WTC11 (cell line): ENCODE data around the gene NELL2.

ENCODE experiments used
- FOXK1 ChIP-seq: sonication (generic); formaldehyde crosslinking; IDR thresholded peaks from 2 replicates; pipeline ENCODE4 v1.8.0; 2022; ENCODE audit warnings: mild to moderate bottlenecking, moderate library complexity, missing genetic modification reagents
- NR2C2 ChIP-seq: sonication (generic); formaldehyde crosslinking; IDR thresholded peaks from 2 replicates; pipeline ENCODE4 v1.8.0; 2022; ENCODE audit warnings: mild to moderate bottlenecking, missing genetic modification reagents
- RELA ChIP-seq: sonication (generic); formaldehyde crosslinking; IDR thresholded peaks from 2 replicates; pipeline ENCODE4 v1.8.1; 2022; ENCODE audit warnings: missing genetic modification reagents, mild to moderate bottlenecking, borderline replicate concordance
- TCF7 ChIP-seq: sonication (generic); formaldehyde crosslinking; IDR thresholded peaks from 2 replicates; pipeline ENCODE4 v1.8.0; 2022; ENCODE audit warnings: mild to moderate bottlenecking, low read depth, missing genetic modification reagents, moderate library complexity
- TEAD1 ChIP-seq: sonication (generic); formaldehyde crosslinking; IDR thresholded peaks from 2 replicates; pipeline ENCODE4 v1.8.0; 2022; ENCODE audit warnings: mild to moderate bottlenecking, missing genetic modification reagents
- ZNF138 ChIP-seq: sonication (generic); formaldehyde crosslinking; conservative IDR thresholded peaks from 2 replicates; pipeline ENCODE4 v1.8.1; 2022; ENCODE audit warnings: mild to moderate bottlenecking, moderate library complexity, missing genetic modification reagents
- TF ChIP-seq, protein P1 (sequence below): sonication (generic); formaldehyde crosslinking; IDR thresholded peaks from 2 replicates; pipeline ENCODE4 v1.8.1; 2023; ENCODE audit warnings: mild to moderate bottlenecking, missing genetic modification reagents, moderate library complexity
- TF ChIP-seq, protein P2 (sequence below): fragments of 200-600 bp; IDR thresholded peaks from 2 replicates; pipeline ENCODE4 v1.8.0; 2022; ENCODE audit warnings: antibody characterized with exemption
- TF ChIP-seq, protein P3 (sequence below): sonication (generic); formaldehyde crosslinking; IDR thresholded peaks from 2 replicates; pipeline ENCODE4 v1.8.1; 2022; ENCODE audit warnings: missing genetic modification reagents, borderline replicate concordance
- TF ChIP-seq, protein P4 (sequence below): sonication (generic); formaldehyde crosslinking; IDR thresholded peaks from 2 replicates; pipeline ENCODE4 v1.8.0; 2022; ENCODE audit warnings: mild to moderate bottlenecking, missing genetic modification reagents
- TF ChIP-seq, protein P5 (sequence below): sonication (generic); formaldehyde crosslinking; IDR thresholded peaks from 2 replicates; pipeline ENCODE4 v1.8.0; 2022; ENCODE audit warnings: mild to moderate bottlenecking, missing genetic modification reagents

DNA sequence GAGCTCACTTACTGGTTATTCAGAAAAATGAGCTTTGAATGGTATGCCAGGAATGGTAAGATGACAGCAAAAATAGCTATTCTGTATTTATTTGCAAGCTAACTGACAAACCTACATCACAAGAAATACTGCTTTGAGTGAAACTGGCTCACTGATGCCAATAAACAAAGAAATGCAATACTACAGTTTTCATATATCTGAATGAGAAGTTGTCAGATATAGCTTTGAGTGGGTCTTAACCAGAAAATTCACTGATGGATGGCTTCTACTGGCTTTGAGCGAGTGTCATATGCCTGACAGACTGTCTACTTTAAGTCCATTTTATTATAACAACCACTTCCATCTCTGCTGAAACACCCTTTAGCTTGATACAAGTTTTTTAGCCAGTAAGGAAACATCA is 330.1 kb downstream of the NELL2 start:
- TF ChIP-seq NR2C2 (no peak), TEAD1 (CRISPR knock-in tag) (no peak), TCF7 (CRISPR knock-in tag) (no peak), ZNF138 (CRISPR knock-in tag) (no peak), FOXK1 (no peak), RELA (CRISPR knock-in tag) (no peak)
- TF ChIP-seq, protein P1, sequence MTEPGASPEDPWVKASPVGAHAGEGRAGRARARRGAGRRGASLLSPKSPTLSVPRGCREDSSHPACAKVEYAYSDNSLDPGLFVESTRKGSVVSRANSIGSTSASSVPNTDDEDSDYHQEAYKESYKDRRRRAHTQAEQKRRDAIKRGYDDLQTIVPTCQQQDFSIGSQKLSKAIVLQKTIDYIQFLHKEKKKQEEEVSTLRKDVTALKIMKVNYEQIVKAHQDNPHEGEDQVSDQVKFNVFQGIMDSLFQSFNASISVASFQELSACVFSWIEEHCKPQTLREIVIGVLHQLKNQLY = no peak
- TF ChIP-seq, protein P2, sequence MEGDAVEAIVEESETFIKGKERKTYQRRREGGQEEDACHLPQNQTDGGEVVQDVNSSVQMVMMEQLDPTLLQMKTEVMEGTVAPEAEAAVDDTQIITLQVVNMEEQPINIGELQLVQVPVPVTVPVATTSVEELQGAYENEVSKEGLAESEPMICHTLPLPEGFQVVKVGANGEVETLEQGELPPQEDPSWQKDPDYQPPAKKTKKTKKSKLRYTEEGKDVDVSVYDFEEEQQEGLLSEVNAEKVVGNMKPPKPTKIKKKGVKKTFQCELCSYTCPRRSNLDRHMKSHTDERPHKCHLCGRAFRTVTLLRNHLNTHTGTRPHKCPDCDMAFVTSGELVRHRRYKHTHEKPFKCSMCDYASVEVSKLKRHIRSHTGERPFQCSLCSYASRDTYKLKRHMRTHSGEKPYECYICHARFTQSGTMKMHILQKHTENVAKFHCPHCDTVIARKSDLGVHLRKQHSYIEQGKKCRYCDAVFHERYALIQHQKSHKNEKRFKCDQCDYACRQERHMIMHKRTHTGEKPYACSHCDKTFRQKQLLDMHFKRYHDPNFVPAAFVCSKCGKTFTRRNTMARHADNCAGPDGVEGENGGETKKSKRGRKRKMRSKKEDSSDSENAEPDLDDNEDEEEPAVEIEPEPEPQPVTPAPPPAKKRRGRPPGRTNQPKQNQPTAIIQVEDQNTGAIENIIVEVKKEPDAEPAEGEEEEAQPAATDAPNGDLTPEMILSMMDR = no peak
- TF ChIP-seq, protein P3, sequence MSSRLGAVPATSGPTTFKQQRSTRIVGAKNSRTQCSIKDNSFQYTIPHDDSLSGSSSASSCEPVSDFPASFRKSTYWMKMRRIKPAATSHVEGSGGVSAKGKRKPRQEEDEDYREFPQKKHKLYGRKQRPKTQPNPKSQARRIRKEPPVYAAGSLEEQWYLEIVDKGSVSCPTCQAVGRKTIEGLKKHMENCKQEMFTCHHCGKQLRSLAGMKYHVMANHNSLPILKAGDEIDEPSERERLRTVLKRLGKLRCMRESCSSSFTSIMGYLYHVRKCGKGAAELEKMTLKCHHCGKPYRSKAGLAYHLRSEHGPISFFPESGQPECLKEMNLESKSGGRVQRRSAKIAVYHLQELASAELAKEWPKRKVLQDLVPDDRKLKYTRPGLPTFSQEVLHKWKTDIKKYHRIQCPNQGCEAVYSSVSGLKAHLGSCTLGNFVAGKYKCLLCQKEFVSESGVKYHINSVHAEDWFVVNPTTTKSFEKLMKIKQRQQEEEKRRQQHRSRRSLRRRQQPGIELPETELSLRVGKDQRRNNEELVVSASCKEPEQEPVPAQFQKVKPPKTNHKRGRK (CRISPR knock-in tag) = no peak
- TF ChIP-seq, protein P4, sequence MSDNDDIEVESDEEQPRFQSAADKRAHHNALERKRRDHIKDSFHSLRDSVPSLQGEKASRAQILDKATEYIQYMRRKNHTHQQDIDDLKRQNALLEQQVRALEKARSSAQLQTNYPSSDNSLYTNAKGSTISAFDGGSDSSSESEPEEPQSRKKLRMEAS = no peak
- TF ChIP-seq, protein P5, sequence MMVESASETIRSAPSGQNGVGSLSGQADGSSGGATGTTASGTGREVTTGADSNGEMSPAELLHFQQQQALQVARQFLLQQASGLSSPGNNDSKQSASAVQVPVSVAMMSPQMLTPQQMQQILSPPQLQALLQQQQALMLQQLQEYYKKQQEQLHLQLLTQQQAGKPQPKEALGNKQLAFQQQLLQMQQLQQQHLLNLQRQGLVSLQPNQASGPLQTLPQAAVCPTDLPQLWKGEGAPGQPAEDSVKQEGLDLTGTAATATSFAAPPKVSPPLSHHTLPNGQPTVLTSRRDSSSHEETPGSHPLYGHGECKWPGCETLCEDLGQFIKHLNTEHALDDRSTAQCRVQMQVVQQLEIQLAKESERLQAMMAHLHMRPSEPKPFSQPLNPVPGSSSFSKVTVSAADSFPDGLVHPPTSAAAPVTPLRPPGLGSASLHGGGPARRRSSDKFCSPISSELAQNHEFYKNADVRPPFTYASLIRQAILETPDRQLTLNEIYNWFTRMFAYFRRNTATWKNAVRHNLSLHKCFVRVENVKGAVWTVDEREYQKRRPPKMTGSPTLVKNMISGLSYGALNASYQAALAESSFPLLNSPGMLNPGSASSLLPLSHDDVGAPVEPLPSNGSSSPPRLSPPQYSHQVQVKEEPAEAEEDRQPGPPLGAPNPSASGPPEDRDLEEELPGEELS (CRISPR knock-in tag) = no peak
